Suppressor macrophage treated with lipopolysaccharide for 1 hour (primary cell): ENCODE results near the gene GNAS-AS1.

Source experiments
- DNase-seq, 3 donors: peaks; one replicate each; pipeline ENCODE4 v3.0.0-alpha.2; 2020 to 2022

GNAS-AS1 gene

DNA sequence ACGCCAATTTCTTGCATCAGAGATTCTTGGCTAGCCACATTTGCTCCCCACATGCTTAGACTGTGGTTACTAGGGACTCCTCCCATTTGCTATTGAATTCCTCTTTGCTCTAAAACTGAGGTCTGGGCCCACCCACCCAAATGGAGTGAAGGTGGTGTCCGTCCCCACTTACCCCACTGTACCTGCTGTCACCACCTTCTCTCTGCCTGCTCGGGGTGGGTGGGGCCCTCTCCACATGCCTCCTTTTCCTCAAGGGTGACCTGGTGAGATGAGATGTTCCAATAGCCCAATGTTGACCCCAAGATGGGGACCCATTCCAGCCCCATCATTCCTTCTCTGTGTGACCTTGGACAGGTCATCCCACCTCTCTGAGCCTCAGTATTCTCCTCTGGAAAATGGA is 74.6 kb downstream of the GNAS-AS1 start:
- no peak for DNase-seq

DNA sequence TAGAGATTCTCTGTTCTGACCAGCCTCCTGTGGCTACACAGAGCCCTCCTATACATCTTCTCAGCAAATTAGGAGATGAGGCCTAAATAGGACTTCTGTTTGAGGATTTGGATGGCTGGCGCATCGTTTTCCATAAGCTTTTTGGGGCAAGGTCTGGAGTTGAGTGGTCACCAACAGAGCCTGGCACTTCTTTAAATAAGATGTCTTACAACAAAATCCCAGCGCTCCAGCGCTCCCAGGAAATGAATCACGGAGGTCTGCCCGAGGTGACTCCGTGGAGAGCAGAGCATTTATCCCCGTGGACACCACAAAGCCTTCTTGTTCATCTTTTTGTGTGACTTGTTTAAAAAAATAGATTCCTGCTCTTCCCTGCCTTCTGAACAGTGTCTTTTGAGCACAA is 75.3 kb downstream of the GNAS-AS1 start:
- DNase-seq, result no peak

DNA sequence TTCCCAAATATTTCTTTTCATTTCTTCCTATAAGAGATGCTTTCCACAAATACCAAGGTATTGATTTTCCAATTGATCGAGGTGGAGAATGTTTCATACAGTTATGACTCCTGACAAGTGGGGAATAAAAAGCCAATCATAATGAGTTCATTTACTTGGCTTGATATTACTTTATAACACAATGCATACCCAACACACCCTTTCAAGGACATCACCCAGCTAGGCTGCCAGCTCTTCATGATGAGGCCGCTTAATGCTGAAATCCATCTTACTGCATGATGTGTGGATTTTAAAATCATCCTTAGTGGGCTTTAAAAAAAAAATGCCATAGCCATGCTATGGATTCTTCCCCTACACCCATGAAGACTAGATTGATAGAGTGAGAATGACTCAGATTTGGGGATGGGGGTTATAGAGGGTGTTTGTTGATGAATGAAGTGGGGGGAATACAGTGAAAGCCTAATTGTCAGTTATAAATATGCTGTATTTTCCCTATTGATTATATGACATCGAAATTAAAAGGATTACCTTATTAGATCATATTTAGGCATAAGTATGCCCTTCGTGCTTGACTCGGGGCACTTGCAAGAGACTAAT is 75.9 kb downstream of the GNAS-AS1 start:
- DNase-seq, result no peak

DNA sequence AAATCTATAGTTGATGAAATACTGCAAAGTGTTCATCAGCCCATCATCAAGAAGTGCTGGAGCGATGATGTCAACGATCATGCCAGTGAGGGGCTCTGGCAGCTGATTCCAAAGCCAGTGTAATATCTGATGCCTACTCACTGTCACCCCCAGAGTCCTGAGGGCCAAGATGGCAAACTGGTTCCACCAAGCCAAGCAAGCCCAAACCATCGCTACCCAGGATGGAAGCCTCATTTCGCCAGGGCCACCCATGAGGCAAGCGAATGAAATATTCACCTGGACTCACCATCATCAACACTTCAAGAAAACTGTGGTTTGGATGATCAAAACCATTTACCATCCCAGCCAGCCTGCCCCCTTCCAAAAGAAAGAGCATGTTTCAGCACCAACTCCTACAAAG is 76.5 kb downstream of the GNAS-AS1 start:
- DNase-seq, result no peak

DNA sequence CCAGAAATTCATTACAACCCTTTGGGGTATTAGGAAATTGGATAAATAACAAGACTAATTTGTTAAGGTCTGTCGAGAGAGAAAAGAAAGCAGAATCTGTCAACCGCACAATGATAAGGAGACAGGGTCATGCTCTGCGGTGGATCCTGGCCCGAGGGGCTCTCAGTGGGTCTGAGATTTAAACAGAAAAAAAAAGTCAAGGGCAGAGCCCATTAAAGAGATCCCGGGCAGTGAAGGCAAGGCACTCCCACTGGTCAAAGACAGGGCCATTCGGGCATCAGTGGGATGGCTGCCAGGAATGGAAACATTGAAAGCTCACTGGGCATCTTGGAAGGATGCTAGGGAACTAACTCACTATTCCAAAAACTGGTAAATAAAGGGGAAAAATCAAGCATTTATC is 77.9 kb downstream of the GNAS-AS1 start:
- no peak for DNase-seq
